GM21381 (cell line): Measurements from ENCODE around the gene HPSE.
"Not testable (repeated sequence)": the region's sequence is repeated elsewhere in the genome, so short reads cannot be mapped to it uniquely, and the experiment has no call there.

Experiments used
- ATAC-seq: cut with Tn5 transposase; IDR thresholded peaks from one replicate; pipeline ENCODE4 v1.9.1; 2021; ENCODE audit warnings: mild to moderate bottlenecking, moderate library complexity; ENCODE audit not compliant: unreplicated experiment

Gene HPSE

DNA sequence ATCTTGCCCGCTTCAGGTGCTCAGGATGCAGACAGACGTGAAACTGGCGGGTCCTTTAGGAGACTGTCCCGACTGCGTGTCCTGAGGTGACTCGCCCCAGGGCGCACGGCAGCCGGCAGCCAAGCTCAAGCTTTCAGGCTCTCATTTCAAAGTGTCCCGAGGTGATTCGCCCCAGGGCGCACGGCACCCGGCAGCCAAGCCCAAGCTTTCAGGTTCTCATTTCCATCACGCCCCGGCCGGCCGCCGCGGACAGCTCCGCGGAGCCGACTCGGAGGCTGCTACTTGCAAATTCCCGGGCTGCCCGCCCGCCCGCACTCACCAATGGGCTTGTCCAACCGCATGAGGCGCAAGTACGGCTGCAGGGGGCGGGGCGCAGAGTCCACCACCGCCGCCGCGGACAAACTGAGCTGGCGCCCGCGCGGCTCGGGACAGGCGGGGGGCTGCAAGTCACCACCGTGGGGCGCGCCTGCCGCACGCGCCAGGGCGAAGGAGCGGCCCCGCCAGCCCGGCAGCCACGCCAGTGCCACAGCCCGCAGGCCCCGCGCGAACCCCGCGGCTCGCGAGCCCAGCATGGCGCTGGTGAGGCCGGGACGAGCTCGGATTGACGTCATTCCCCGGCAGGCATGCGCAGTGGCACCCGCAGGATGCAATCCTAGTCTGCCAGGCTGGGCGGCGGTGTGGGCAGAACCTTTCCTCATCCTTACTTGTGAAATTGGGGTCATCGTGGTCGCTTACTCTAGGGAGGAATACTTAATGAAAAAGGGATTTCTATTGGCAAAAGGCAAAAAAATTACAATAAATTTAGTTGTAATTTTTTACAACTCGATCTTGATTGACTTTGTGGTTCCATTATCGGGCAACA lies 50.2 kb downstream of the HPSE start, which contains the start of gene COQ2:
Gene COQ2, minus strand, starts transcription at position 606 of the 862 bp plus-strand sequence. Its CDS starts 34 bp downstream, at position 572.
- peak; percentile 85 for ATAC-seq

DNA sequence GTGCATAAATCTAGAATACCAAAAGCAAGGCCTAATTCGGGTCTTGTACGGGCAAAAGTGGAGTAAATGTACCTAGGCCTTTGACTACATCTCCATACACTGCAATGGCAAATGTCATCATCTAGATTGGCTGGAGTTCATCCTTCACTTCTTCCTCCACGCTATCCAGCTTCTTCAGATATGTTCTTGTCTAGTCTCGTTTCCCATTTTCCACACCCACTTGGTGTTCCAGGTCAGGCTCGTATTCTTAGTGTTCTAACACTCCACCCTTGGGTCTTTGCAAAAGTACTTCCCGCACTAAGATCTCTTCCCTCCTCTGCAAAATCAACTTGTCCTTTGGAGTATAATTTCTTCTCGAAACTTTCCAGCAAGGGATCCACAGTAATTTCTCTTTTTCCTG lies 51.5 kb downstream of the HPSE start:
- ATAC-seq, result no peak

DNA sequence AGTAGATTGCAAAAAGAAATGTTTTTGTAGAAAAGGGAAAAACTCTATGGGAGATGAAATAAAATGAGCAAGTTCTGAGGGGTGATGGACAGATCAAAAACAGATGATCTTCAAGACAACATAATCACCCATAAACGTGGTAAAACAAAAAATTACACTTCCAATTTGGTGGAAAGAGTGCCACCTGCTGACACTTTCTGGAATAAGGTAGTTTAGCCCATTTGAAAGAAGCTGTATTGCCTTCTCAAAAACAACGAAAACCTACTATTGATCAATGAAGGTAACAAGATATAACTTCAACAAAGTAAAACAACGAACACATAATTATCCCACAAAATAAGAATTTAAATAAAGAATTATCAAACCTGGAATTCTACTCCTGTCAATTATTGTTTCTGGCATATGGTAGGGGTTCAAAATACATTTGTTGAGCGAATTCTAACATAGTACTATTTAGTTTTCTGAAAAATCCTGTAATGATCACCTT lies 52.6 kb downstream of the HPSE start:
- no peak for ATAC-seq

DNA sequence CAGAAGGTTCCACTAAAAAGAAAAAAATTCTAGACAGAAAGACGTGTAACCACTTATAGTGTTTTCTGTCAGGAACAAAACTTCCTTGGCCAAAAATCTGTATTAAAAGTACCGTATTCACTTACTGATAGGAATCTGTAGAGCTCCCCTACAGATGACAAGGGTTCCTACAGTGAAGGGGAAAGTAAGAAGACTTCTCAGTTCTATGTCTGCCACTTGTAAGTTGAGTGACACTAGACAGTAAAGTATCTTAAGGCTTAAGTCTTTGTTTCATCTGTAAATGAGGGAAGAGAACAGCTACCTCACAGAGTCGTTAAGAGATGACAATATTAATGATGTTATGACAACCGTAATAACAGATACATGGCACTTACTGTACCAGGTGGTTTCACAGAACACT lies 53.3 kb downstream of the HPSE start:
- no peak for ATAC-seq

- peak; percentile 63 for ATAC-seq
Measured at GRCh38 chr4:83276299-83277040, 58.2 kb downstream of the HPSE start.

DNA sequence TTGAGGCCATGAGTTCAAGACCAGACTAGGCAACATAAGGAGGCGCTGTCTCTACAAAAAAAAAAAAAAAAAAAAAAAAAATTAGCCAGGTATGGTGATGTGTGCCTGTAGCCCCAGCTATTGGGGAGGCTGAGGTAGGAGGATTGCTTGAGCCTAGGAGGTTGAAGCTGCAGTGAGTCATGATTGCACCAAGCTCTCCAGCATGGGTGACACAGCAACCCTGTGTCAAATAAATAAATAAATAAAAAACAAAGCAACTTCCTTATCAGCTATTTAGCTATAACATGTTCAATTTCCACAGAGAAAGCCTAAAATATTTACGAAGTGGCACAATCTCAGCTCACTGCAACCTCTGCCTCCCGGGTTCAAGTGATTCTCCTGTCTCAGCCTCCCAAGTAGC lies 60.7 kb downstream of the HPSE start:
- not testable (repeated sequence) for ATAC-seq

GRCh38 chr4:83272900-83273299 lies 61.7 kb downstream of the HPSE start:
- peak; percentile 80 for ATAC-seq

DNA sequence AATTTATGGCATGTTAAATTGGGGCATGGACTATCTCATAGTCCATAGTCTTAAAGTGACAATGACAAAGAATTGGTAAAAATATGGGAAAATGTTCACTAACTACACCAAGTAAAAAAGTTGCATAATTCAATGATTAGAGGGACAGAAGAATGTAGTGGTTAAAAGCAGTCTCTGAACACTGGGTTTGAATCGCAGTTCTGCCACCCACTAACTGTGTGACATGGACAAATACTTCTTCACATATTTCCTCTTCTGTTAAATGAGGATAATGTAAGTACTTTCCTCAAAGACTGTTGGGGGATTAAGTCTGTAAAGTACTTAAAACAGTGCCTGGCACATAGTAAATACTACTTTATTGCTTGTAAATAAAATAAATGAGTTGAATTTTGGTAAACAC lies 65.4 kb downstream of the HPSE start:
- no peak for ATAC-seq

DNA sequence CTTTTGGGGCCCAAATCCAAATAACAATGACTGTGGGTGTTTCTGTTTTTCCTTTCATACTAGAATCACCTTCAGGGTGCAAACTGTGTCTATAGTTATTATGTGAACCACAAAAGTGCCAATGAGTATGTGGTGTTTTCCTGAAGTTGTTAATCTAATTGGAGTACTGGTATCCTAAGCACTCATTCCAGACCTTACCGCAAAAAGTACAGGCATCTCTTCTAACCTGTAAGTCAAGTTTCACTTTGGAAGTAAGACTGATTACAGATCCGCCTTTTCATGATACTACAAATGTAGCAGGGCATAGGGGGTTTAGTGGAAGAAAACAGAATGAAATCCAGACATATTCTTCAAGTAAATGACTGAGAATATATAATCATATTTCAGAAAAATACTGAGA lies 66.2 kb downstream of the HPSE start:
- no peak for ATAC-seq

- no peak for ATAC-seq
Measured at GRCh38 chr4:83267830-83268475, 66.7 kb downstream of the HPSE start.

DNA sequence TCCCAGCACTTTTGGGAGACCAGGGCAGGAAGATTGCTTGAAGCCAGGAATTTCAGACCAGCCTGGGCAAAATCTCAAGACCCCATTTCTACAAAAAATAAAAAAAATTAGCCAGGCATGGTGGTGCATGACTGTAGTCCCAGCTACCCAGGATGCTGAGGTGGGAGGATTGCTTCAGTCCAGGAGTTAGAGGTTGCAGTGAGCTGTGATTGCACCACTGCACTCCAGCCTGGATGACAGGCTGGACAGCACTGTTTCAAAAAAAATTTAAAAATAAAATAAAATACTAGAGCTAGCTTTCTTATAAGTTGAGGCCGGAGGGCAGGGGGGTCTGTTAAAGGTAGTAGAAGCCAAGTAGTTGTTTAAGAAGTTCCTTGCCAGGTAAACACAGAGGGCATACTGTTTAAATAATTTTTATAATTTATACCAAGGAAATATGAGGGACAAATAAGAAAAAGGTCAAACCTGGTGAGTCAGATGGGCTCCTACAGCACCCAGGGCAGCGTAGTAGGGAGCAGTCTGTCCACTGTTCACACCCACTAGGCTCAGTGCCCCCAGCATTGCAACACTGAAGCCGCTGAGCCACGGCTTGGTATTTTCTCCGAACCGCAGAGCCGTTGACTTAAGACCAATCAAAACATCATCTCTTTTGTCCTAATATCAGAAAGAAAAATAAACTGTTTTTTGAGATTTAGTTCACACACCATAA lies 67.4 kb downstream of the HPSE start:
- ATAC-seq, result no peak

DNA sequence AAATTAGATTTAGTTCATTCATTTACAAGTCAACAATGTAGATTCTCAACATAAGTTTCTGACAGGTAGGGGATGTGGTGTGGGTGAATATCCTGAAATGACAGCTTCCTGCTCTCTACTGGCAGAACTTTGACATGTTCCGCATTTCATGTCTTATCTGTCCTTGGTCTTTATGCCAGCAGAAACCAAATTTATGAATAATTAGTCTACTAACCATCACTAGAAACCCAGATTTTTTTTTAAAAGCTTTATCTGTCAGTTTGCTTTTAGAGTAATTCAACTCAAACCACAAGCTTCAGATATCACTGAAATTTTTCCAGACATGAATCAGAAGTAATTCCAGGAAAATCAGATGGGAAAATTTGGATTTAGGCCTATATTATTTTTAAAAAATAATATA lies 68.0 kb downstream of the HPSE start:
- ATAC-seq, result peak; percentile 47

DNA sequence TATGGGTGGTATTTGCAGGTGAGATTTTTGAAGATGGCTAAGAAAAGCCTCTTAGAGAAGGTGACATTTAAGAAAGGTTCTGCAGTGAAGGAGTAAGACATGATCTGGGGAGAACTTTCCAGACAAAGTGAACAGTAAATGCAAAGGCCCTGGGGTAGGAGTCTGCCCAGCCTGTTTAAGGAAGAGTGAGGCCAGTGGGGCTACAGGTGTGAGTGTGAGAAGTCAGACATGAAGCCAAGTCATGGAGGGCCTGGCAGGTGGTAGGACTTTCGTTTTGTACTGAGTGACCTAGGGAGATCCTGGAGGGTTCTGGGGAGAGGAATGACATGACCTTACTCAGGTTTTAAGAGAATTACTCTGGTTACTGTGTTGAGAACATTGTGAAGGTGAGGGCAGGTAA lies 71.5 kb downstream of the HPSE start:
- no peak for ATAC-seq

GRCh38 chr4:83262682-83263081 lies 72.0 kb downstream of the HPSE start:
- ATAC-seq, result no peak

GRCh38 chr4:83261307-83261706 lies 73.3 kb downstream of the HPSE start:
- ATAC-seq, result no peak

DNA sequence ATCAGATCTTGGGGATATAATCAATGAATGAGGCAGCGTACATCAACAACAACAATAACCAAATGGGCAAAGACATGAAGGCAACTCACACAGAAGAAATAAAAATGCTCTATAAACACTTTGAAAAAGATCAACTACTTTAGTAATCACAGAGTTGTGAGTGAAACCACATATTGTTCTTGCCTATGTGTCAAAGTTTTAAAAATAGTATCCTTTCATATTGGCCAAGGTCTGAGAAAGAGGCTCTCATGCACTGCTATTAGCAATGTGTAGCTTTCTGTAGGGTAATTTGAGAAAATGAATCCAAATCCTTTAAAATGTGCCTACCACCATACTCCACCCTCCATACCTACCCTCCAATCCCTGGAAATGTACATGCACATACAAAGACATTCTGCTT lies 75.1 kb downstream of the HPSE start:
- ATAC-seq, result no peak

- no peak for ATAC-seq
Measured at GRCh38 chr4:83258461-83258860, 76.2 kb downstream of the HPSE start.

- no peak for ATAC-seq
Measured at GRCh38 chr4:83257811-83258210, 76.8 kb downstream of the HPSE start.

DNA sequence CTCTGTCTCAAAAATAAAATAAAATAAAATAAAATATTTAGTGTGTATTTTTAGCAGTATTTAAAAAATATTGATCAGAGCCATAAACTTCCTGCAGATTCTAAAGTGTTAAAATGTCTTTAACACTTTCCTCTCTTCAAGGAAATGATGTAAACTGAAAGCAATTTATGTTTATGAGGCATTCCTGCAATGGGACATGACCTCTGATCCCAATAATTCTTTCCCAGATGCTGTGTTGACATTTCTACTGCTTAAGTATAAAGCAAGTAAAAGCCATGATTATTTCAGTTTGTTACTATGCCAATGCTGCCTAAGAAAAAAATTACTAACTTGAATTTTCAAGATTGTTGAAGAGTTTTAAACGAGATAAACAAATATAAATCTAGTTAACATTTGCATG lies 79.1 kb downstream of the HPSE start:
- no peak for ATAC-seq

DNA sequence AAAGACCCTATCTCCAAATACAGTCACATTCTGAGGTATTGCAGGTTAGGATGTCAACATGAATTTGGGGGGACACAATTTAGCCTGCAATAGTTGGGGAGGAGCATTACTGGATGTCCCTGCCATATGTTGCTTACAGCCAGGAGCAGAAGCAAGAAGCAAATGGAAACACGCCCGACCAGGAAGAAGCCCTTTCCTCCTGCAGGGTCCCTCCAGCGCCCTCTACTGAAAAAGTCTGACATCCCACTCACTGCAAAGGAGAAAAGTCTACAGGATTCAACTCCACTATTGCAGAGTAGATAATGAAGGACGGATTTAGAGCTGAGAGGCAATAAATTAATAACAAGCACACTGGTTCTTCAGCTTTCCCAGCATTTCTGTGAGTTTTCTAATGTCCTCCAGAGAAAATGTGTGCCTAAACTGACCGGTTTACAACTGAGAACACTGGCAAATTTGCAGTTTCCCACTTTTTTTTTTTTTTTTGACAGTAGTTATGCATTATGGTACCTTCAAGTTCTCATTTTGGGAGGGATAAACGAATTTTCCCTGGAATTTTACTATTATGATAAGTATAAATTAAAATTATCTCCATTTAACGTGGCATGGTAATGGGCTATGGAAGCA lies 81.8 kb downstream of the HPSE start:
- ATAC-seq, result no peak
